Measurements from ENCODE around the gene METTL21C.

The METTL21C gene

GRCh38 chr13:102715447-102715846 lies 20.6 kb upstream of the METTL21C start:
- no CpG with 5 or more reads among the region's 1 CpG for WGBS (ENCODE audit: extremely low coverage, insufficient coverage, insufficient read length)
- Histone ChIP-seq H4K91ac (ENCODE audit: low read depth, low read length) (no peak overlapping the region), H3K27ac (ENCODE audit: low read depth, low read length) (no peak overlapping the region), H3K79me1 (ENCODE audit: low read length) (no peaks in the 10 kb centered on the region), H2AK5ac (ENCODE audit: low read length) (no peak overlapping the region), H3K9ac (ENCODE audit: low read length) (no peak overlapping the region), H2BK120ac (ENCODE audit: insufficient read depth, low read length, poor library complexity) (no peak overlapping the region), H4K12ac (ENCODE audit: low read depth, low read length) (no peak overlapping the region), H3K18ac (ENCODE audit: low read length) (no peak overlapping the region), H3K36me3 (ENCODE audit: control insufficient read depth in 1 of 2, insufficient read depth in 2 of 2, low read length in 2 of 2) (no peaks in the 10 kb centered on the region), H3K9me3 (ENCODE audit: insufficient read depth, low read depth, low read length) (no peaks in the 10 kb centered on the region), H3K79me2 (ENCODE audit: control insufficient read depth, insufficient read depth, low read length, poor library complexity) (no peaks in the 10 kb centered on the region), H3K4me3 (ENCODE audit: low read depth, low read length) (no peak overlapping the region), H3K14ac (ENCODE audit: low read length) (no peak overlapping the region), H3K4me2 (ENCODE audit: low read length) (no peak overlapping the region), H3K4me1 (ENCODE audit: control insufficient read depth in 1 of 2, insufficient read depth in 2 of 2, low read length in 2 of 2) (no peaks in the 10 kb centered on the region), H3K23ac (ENCODE audit: low read length) (no peak overlapping the region), H3K27me3 (ENCODE audit: insufficient read depth, low read length) (no peaks in the 10 kb centered on the region), H2BK12ac (ENCODE audit: low read length) (no peak overlapping the region), H2BK5ac (ENCODE audit: low read depth, low read length, poor library complexity) (no peak overlapping the region), H4K8ac (ENCODE audit: low read depth, low read length) (no peak overlapping the region), H3K4ac (ENCODE audit: low read depth, low read length) (no peak overlapping the region), H2AFZ (ENCODE audit: insufficient read depth, low read length, poor library complexity) (no peak overlapping the region)
- DNase-seq = no peak

DNA sequence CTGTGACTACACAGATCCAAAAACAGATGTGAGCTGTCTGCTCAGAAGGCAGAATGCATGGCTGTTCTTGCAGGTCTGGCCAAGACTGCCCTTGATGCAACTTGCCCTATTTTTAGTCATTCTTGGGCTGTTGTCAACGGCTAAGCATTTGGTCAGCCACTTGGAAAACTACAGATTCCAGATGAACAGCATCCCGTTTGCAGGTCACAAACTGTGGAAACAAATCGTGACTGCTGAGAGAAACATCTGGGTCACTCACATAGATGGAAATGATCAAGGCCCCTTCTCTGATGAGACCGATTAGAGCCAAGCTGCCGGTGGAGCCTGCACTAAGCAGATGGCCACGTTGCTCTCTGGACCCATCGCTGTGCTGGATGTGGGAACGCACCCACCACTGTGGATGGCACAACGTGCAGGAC lies 15.4 kb upstream of the METTL21C start:
- Histone ChIP-seq H3K4ac (ENCODE audit: low read depth, low read length) (no peak overlapping the region), H3K9ac (ENCODE audit: low read length) (no peak overlapping the region), H3K14ac (ENCODE audit: low read length) (no peak overlapping the region), H3K4me2 (ENCODE audit: low read length) (no peak overlapping the region), H2AK5ac (ENCODE audit: low read length) (no peak overlapping the region), H3K79me1 (ENCODE audit: low read length) (peaks cover 1% of the 10 kb centered on the region), H3K9me3 (ENCODE audit: insufficient read depth, low read depth, low read length) (no peaks in the 10 kb centered on the region), H2AFZ (ENCODE audit: insufficient read depth, low read length, poor library complexity) (no peak overlapping the region), H4K12ac (ENCODE audit: low read depth, low read length) (no peak overlapping the region), H2BK12ac (ENCODE audit: low read length) (no peak overlapping the region), H2BK5ac (ENCODE audit: low read depth, low read length, poor library complexity) (no peak overlapping the region), H2BK120ac (ENCODE audit: insufficient read depth, low read length, poor library complexity) (no peak overlapping the region), H3K4me1 (ENCODE audit: control insufficient read depth in 1 of 2, insufficient read depth in 2 of 2, low read length in 2 of 2) (no peaks in the 10 kb centered on the region), H3K23ac (ENCODE audit: low read length) (no peak overlapping the region), H3K79me2 (ENCODE audit: control insufficient read depth, insufficient read depth, low read length, poor library complexity) (no peaks in the 10 kb centered on the region), H3K18ac (ENCODE audit: low read length) (no peak overlapping the region), H4K8ac (ENCODE audit: low read depth, low read length) (no peak overlapping the region), H3K36me3 (ENCODE audit: control insufficient read depth in 1 of 2, insufficient read depth in 2 of 2, low read length in 2 of 2) (no peaks in the 10 kb centered on the region), H3K27ac (ENCODE audit: low read depth, low read length) (no peak overlapping the region), H4K91ac (ENCODE audit: low read depth, low read length) (no peak overlapping the region), H3K27me3 (ENCODE audit: insufficient read depth, low read length) (no peaks in the 10 kb centered on the region), H3K4me3 (ENCODE audit: low read depth, low read length) (no peak overlapping the region)
- WGBS (ENCODE audit: extremely low coverage, insufficient coverage, insufficient read length) = no CpG with 5 or more reads among the region's 9 CpGs
- peak; percentile 77 to 91 for DNase-seq

DNA sequence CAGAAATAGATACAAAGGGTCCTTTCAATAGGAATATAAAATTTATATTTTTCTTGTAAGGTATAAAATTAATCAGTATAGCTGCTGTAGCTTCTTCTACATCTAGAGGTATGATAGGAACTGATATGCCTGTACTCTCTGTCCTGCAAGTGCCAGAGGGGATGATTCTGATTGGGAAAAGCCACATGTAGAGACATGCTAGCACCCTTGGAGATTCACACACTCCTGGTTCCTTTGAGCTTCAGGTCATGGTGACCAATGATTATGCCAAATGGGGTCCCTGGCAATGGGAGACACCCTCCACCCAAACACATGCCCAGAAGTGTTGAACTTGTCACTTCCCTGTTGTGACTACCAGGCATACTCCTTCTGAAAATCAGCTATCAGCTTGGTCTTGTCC lies 14.7 kb upstream of the METTL21C start:
- H3K27me3 ChIP-seq (ENCODE audit: insufficient read depth, low read length) = no peaks in the 10 kb centered on the region

GRCh38 chr13:102708991-102709390 lies 14.1 kb upstream of the METTL21C start:
- Histone ChIP-seq H2BK12ac (ENCODE audit: low read length) (no peak overlapping the region), H3K4me3 (ENCODE audit: low read depth, low read length) (peak overlapping the region; percentile 37), H3K4ac (ENCODE audit: low read depth, low read length) (no peak overlapping the region), H3K9ac (ENCODE audit: low read length) (no peak overlapping the region), H2AK5ac (ENCODE audit: low read length) (no peak overlapping the region), H3K18ac (ENCODE audit: low read length) (no peak overlapping the region), H3K27ac (ENCODE audit: low read depth, low read length) (no peak overlapping the region), H2AFZ (ENCODE audit: insufficient read depth, low read length, poor library complexity) (no peak overlapping the region), H3K36me3 (ENCODE audit: control insufficient read depth in 1 of 2, insufficient read depth in 2 of 2, low read length in 2 of 2) (no peaks in the 10 kb centered on the region), H3K79me2 (ENCODE audit: control insufficient read depth, insufficient read depth, low read length, poor library complexity) (no peaks in the 10 kb centered on the region), H4K8ac (ENCODE audit: low read depth, low read length) (no peak overlapping the region), H3K4me2 (ENCODE audit: low read length) (no peak overlapping the region), H4K12ac (ENCODE audit: low read depth, low read length) (no peak overlapping the region), H3K27me3 (ENCODE audit: insufficient read depth, low read length) (no peaks in the 10 kb centered on the region), H3K79me1 (ENCODE audit: low read length) (peaks cover 1% of the 10 kb centered on the region), H4K91ac (ENCODE audit: low read depth, low read length) (peak overlapping the region; percentile 7), H3K14ac (ENCODE audit: low read length) (no peak overlapping the region), H2BK5ac (ENCODE audit: low read depth, low read length, poor library complexity) (no peak overlapping the region), H3K9me3 (ENCODE audit: insufficient read depth, low read depth, low read length) (no peaks in the 10 kb centered on the region), H3K4me1 (ENCODE audit: control insufficient read depth in 1 of 2, insufficient read depth in 2 of 2, low read length in 2 of 2) (peaks cover 2 to 6% of the 10 kb centered on the region in 2 experiments), H3K23ac (ENCODE audit: low read length) (no peak overlapping the region), H2BK120ac (ENCODE audit: insufficient read depth, low read length, poor library complexity) (no peak overlapping the region)
- peak; percentile 90 to 93 for DNase-seq
- no CpG with 5 or more reads among the region's 2 CpGs for WGBS (ENCODE audit: extremely low coverage, insufficient coverage, insufficient read length)

More for the DNA sequence above, 14.7 kb upstream of the METTL21C start:
- DNase-seq = no peak
- H3K27ac ChIP-seq (ENCODE audit: low read depth, low read length) = no peak overlapping the region
- H3K4ac ChIP-seq (ENCODE audit: low read depth, low read length) = no peak overlapping the region
- H3K4me3 ChIP-seq (ENCODE audit: low read depth, low read length) = no peak overlapping the region
- H4K12ac ChIP-seq (ENCODE audit: low read depth, low read length) = no peak overlapping the region
- no peak overlapping the region for H2BK120ac ChIP-seq (ENCODE audit: insufficient read depth, low read length, poor library complexity)
- no peak overlapping the region for H3K18ac ChIP-seq (ENCODE audit: low read length)
- no peak overlapping the region for H3K9ac ChIP-seq (ENCODE audit: low read length)
- peaks cover 1 to 2% of the 10 kb centered on the region in 2 experiments for H3K4me1 ChIP-seq (ENCODE audit: control insufficient read depth in 1 of 2, insufficient read depth in 2 of 2, low read length in 2 of 2)
- H3K4me2 ChIP-seq (ENCODE audit: low read length) = no peak overlapping the region
- H2BK5ac ChIP-seq (ENCODE audit: low read depth, low read length, poor library complexity) = peak overlapping the region; percentile 23
- no peak overlapping the region for H2BK12ac ChIP-seq (ENCODE audit: low read length)
- no peak overlapping the region for H3K23ac ChIP-seq (ENCODE audit: low read length)
- H4K8ac ChIP-seq (ENCODE audit: low read depth, low read length) = no peak overlapping the region
- peak overlapping the region; percentile 39 for H4K91ac ChIP-seq (ENCODE audit: low read depth, low read length)
- H3K79me1 ChIP-seq (ENCODE audit: low read length) = peaks cover 1% of the 10 kb centered on the region
- H3K9me3 ChIP-seq (ENCODE audit: insufficient read depth, low read depth, low read length) = no peaks in the 10 kb centered on the region
- H3K14ac ChIP-seq (ENCODE audit: low read length) = no peak overlapping the region
- H3K36me3 ChIP-seq (ENCODE audit: control insufficient read depth in 1 of 2, insufficient read depth in 2 of 2, low read length in 2 of 2) = no peaks in the 10 kb centered on the region
- no peaks in the 10 kb centered on the region for H3K79me2 ChIP-seq (ENCODE audit: control insufficient read depth, insufficient read depth, low read length, poor library complexity)
- H2AK5ac ChIP-seq (ENCODE audit: low read length) = no peak overlapping the region
- no peak overlapping the region for H2AFZ ChIP-seq (ENCODE audit: insufficient read depth, low read length, poor library complexity)

All from trophoblast cell (in vitro differentiated cells and primary cell).